GM23248 (cell line): ENCODE results near the gene SLC23A1.

Experiments used
- EZH2 ChIP-seq: fragments of 200-600 bp; sonication (generic); IDR thresholded peaks from 2 replicates; pipeline ENCODE4 v1.6.1; 2018; ENCODE audit warnings: antibody characterized with exemption, mild to moderate bottlenecking; ENCODE audit not compliant: insufficient read depth, poor library complexity, severe bottlenecking
- EZH2phosphoT487 ChIP-seq: fragments of 200-600 bp; sonication (generic); IDR thresholded peaks from 2 replicates; pipeline ENCODE4 v1.6.1; 2018; ENCODE audit warnings: antibody characterized with exemption, moderate library complexity, mild to moderate bottlenecking, low read depth; ENCODE audit not compliant: insufficient read depth

DNA sequence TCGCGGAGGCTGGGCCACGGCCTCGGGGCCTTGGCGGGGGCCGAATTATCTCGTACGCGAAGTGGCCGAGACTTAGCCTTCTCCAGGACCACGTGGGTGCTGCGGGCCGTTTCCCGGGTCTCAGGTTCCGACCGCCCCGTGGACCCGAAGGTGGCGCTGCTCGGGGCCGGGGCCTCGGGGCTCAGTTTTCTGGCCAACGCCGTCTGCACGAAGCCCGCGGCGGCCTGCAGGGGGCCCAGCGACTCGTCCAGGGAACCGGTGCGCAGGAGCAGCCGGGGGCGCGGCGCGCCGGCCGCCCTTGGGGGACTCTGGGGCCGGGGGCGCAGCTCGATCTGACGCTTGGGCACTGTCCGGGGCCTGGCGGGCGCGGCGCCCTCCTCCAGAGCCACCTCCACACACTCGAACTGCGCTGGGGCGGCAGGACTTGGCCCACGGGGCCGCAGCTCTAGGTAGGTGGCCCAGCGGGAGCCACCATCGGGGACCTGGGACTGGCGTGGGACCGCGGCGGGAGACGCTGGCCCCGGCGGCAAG lies 11.1 kb upstream of the SLC23A1 start:
- TF ChIP-seq EZH2phosphoT487 (no peak), EZH2 (no peak)
